GM21423 (cell line): Measurements from ENCODE around the gene NEURL4.

ENCODE experiments used
- ATAC-seq: cut with Tn5 transposase; IDR thresholded peaks from one replicate; pipeline ENCODE4 v1.9.1; 2021; ENCODE audit warnings: mild to moderate bottlenecking, moderate library complexity; ENCODE audit not compliant: unreplicated experiment

The NEURL4 gene

GRCh38 chr17:7281074-7281952 is 47.8 kb downstream of the NEURL4 start, which contains the start of gene SLC2A4:
Gene SLC2A4, plus strand, starts transcription at chr17:7281718. Its CDS starts 217 bp downstream, at chr17:7281935.
- peak; percentile 45 for ATAC-seq

- peak; percentile 33 for ATAC-seq
Observed at GRCh38 chr17:7280519-7281073, 48.5 kb downstream of the NEURL4 start.

- ATAC-seq: no peak
Observed at GRCh38 chr17:7279448-7279847, 49.7 kb downstream of the NEURL4 start.

GRCh38 chr17:7266784-7267183 is 62.4 kb downstream of the NEURL4 start:
- ATAC-seq: no peak
